GM18909 (cell line): ENCODE results near the gene CNTN3.

Experiments used
- ATAC-seq: cut with Tn5 transposase; IDR thresholded peaks from one replicate; pipeline ENCODE4 v1.9.1; 2021; ENCODE audit warnings: mild to moderate bottlenecking; ENCODE audit not compliant: unreplicated experiment, poor library complexity

CNTN3 gene

GRCh38 chr3:74613060-74613459, 1.4 kb downstream of the CNTN3 start:
- no peak for ATAC-seq

DNA sequence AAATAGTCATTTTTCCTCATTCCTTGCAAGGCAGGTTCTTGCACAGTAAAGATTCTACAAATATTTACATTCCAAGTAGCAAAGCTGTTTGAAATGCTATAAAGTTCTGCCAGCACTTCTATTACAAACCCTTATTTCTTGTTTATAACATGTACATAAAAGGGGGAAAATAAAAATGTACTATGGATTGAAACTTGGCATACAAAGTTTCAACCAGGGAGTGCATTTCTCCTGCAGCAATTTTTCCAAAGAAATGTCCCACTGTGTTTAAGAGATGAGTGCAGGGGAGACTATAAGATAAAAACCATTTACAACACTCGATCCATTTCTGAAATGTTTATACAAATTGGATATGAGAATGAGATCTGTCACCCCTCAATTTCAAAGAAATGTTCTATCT, 3.3 kb downstream of the CNTN3 start:
- no peak for ATAC-seq

DNA sequence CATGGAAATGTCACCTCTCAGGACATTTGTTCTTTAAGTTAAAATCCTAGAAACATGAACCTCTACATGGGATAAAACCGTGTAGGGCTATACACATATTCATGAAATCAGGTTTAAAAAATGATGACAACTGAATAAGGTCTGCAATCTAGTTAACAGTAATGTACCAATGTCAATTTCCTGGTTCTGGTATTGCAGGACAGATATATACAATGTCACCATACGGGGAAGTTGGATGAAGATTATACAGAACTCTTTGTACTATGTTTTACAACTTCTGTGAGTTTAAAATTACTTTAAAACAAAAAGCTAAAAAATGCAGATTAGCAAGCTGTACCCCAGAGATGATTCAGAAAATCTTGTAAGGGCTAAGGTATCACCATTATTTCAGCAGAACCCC, 6.7 kb downstream of the CNTN3 start:
- ATAC-seq: no peak

DNA sequence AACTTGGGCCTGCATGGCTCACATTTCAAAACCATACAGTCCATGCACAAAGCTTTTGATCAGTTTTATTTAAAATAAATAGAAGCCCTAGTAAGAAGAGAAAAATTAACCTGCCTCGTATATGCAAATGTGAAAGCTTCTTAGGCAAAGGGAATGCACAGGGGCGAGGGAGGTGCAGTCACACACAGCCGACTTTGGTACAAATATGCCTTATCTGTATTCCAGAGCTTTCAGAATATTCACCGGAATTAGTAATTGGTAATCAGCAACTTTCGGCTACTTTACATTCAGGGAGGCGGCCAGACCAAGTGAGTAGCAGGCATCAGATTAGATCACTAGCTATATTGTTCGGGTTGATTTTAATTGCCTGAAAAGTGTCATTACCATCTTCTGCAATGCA, 7.5 kb downstream of the CNTN3 start:
- ATAC-seq: no peak

GRCh38 chr3:74605437-74605836, 9.0 kb downstream of the CNTN3 start:
- no peak for ATAC-seq

GRCh38 chr3:74603292-74603691, 11.2 kb downstream of the CNTN3 start:
- no peak for ATAC-seq

DNA sequence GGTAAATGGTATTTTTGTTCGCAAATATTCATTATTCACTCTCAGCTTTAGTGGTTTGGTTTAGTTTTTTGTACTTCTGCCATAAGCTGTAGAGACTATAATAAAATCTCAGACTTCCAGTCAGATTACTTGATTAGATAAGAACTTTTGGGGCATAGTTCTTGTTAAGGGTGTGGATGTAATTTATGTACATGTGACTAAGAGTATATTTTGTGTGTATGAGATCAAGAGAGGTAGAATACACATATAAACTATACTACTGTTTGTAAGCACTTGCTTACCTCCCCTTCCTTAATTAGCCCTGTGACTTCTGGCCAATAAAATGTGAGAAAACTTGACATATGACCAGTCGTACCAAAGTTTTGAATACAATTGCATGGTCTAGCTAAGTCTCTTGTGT, 12.0 kb downstream of the CNTN3 start:
- ATAC-seq: no peak

- ATAC-seq: no peak
These were observed 12.7 kb downstream of the CNTN3 start for GRCh38 chr3:74601793-74602192.

DNA sequence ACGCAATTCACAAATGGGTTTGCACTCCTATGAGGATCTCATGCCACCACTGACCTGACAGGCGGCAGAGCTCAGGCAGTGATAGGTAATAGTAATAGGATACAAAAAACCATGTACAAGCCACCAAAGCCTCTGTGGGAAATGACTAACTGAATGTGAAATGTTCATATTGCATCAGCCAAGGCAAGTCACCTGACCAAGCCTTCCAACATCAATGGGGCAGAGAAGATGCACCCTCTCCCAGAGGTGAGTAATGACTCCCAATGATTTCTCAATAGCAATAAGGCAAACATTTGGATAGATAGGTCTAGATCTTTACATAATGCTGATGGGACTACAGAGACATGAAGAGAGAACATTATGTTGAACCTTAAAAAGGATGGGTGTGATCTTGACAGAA, 14.9 kb downstream of the CNTN3 start:
- ATAC-seq: no peak

- ATAC-seq: no peak
These were observed 21.3 kb downstream of the CNTN3 start for GRCh38 chr3:74593152-74593551.

DNA sequence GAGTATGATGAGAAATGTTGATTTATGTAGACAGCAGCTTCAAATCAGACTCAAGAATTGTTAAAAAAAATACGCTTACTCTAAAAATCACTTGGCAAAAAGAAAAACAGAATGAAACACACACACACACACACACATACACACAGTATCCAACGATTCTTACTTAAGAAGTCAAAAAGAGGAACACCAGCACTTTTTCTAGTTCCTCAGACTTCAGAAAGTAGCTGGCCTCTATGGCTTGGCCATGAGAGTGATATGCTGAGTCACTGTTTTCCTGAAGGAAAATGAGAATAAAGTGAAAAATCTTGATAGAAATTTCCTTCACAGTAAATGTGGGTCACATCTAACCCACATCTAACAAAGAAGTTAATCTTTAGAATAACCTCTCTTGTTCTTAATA, 22.1 kb downstream of the CNTN3 start:
- ATAC-seq: no peak

- ATAC-seq: no peak
These were observed 22.5 kb downstream of the CNTN3 start for GRCh38 chr3:74591946-74592345.

GRCh38 chr3:74591342-74591741, 23.1 kb downstream of the CNTN3 start:
- ATAC-seq: no peak

DNA sequence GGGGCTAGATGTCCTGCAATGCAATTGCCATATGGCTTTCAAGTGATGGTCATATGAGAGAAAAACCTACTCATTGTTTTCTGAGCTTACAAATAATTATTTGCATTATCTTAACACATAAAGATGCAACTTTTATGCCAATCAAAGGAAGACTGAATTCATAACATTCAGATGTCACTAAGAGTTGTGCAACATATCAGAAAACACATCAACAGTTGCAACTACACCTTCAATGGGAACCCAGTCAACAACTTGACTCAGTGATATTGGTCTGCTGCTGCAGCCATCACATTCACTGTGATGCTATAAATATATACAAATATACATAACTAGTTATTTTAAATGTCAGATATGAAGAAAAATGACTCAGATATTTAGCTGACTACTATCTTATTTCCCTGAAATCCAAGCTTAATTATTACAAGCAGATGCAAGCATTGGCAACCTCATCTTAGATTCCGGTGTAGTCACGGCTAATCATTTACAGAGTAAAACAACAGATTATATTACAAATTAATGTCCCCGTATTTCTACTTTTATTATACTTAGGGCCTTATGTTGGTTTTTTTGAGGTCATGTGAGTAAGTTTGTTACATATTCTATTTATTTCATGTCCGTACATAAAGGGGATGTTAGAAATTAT, 23.7 kb downstream of the CNTN3 start:
- no peak for ATAC-seq

DNA sequence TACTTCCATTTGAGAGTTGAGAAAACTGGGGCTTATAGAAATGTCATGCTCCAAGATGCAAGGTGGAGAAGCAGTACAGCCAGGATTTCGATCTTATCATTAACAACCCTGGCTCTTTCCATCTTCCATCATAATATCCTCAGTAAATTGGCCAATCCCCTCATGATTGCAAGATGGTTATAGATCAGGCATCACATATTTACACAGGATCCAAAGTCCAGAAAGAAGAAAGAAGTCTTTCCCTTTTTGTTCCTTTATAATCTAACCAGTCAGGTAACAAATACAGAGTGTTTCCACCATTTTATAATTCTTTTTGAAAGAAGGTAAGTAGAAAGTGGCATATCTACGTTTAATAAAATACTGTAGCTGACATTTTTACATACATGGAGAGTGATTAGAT, 29.7 kb downstream of the CNTN3 start:
- ATAC-seq: no peak

DNA sequence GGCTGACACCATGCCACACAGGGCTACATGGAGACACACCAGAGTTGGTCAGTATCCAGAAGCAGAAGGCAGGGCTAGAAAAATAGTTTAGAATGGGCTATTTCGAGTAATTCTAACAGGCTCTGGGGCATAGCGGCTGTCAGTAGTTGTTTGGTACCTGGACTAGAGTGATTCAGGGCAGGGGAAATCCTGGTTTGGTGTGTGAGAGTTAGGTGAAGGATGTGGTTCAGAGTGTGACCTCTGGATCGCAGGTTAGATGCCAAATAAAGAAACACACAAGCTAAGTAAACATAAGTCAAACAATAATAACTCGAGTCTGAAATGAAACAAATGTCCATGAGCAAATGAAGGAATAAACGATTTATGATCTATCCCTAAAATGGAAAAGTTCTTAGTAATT, 31.5 kb downstream of the CNTN3 start:
- ATAC-seq: no peak

DNA sequence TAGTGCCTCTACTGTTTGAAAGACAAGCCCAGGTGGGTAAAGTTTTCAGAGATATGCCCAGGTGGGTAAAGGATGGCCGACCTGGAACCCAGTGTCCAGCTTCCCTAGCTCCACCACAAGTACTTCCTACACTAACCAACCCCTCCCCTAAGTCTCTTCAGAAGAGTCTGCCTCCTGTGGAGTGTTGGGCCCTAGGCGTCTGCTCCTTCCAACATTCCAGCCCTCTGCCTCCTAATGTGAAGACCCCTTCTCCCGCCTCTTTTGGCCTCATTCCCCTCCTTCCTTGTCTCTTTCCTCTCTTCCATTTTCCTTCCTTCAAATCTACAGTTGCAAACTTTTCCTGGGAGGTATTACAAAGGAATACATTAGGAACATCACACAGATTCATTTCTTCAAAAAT, 38.6 kb downstream of the CNTN3 start:
- no peak for ATAC-seq

GRCh38 chr3:74571118-74571517, 43.3 kb downstream of the CNTN3 start:
- no peak for ATAC-seq
